Testis (tissue), 2 donors: ENCODE measurements around the gene SARS2.

ENCODE experiments used
- CTCF ChIP-seq, 3 experiments: fragments of 450-650 bp in 2 of 3; fragments of 200-600 bp in 1 of 3; sonication (generic) in 1 of 3; IDR thresholded peaks; one replicate each; pipeline ENCODE4 v1.5.1; 2016 to 2019; ENCODE audit warnings: antibody characterized with exemption in 3 of 3, mild to moderate bottlenecking in 2 of 3, moderate library complexity in 1 of 3
- POLR2A ChIP-seq: fragments of 450-650 bp; IDR thresholded peaks from one replicate; pipeline ENCODE4 v1.6.1; 2017; ENCODE audit warnings: antibody characterized with exemption, mild to moderate bottlenecking, moderate library complexity

GRCh38 chr19:38946229-38947010 lies 15.9 kb upstream of the SARS2 start:
- TF ChIP-seq CTCF (IDR thresholded peaks at IDR 0.05) = no peak
- TF ChIP-seq POLR2A = no peak
